ENCODE results near the gene RPL10.

- TF ChIP-seq CTCF (conservative IDR thresholded peaks at IDR 0.05; ENCODE audit: low read depth, low read length) (no peak), EZH2 (IDR thresholded peaks at IDR 0.05; ENCODE audit: low read length, unreplicated experiment) (no peak), EZH2phosphoT487 (IDR thresholded peaks at IDR 0.05; ENCODE audit: borderline replicate concordance, low read length) (no peak)
Measured at GRCh38 chrX:154355094-154355775, 42.9 kb upstream of the RPL10 start.

All from PC-3 (cell line).